HG02571 (cell line): ENCODE results near the gene COBL.

Experiments used
- ATAC-seq: cut with Tn5 transposase; IDR thresholded peaks from one replicate; pipeline ENCODE4 v1.9.1; 2021; ENCODE audit warnings: mild to moderate bottlenecking, moderate library complexity; ENCODE audit not compliant: unreplicated experiment

The COBL gene

DNA sequence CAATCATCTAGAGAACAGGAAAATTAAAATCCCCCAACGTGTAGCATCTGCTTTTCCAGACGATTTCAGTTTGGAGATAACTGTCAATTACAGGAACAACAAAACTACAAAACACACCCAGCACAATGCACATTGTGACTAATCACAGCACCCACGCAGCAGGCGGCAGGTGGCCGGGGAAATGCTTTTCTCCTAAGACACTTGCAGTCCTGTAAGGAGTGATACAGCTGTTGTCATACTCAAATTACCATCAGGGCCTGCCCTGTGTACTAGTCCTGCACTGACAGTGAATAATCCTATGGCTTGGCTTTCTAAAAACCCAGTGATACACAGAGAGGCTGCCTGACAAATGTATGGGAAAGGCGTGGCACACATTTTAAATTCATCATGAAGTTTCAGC, 37.8 kb downstream of the COBL start:
- ATAC-seq = no peak

DNA sequence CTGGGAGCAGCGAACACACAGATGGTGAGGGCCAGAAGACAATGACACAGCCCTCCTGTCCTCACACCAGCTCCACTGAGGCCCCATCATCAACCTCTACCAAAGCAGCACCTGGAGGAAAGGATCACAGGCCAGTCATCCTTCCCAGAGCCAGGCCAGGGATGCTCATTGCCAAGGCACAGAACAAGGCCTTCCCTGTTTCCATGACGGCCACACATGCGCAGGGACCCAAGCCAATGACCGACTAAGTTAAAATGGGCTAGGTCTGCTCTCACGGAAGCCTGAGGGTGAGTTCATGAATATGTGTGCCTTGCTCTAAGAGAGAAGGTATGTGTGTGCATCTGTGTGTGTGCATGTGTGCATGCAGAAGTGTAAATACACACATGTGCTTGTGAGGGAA, 39.6 kb downstream of the COBL start:
- no peak for ATAC-seq

DNA sequence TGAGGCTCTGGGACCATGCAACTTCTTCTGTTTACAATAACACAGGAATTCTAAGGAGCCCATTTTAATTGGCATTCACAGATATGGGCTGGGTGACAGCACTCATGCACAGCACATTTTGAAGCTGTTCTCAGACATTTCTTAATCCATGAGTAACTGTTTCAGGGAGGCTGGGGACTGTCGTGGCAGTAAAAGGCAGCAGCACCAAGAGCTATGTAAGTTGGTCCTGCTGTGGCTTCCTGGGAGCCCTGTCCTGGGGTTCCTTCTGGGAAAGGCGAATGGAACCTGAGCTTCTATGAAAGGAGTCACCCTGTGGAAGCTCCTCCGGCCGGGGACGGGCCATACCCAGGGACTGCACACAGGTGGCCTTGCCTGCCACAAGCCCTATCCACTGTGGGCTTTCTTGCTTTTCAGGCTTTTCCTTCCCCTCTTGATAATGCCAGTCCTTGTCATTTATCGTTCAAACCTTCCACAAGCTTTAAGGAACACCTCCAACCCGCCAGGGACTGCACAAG, 40.5 kb downstream of the COBL start:
- ATAC-seq = no peak

DNA sequence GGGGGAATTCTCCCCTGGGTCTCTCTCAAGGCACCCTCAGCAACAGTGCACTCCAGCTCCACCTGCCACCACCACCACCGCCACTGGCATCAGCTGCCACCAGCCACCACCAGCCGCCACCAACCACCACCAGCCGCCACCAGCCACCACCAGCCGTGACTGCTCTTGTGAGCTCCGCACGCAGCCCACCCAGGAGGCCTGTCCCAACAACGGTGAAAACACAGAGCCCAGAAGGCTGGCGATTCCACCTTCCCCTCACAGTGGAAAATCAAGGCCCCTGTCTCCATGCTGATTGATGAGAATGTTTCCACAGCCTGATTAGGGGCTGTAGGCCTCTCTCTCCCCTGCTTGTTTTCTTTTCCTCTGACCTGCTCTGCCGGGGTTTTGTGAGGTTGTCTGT, 41.1 kb downstream of the COBL start:
- no peak for ATAC-seq

DNA sequence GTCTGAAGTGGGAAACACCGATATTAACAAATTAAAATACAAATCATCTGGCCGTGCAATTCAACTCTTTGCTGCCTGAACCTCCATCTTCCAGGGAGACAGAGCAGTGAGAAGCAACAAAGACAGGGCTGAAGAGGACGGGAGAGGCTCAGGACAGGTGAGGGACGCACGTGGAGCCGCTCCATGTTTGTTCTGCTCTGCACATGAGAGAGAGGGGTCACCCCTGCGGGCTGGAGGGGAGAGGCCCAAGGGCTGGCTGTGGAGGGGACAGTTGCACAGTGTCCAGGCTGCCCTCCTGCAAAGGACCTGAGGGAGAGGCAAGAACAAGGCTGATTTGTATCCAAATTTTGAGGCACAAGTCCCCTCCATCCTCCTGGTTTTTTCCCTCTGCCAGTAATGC, 41.7 kb downstream of the COBL start:
- ATAC-seq = no peak

DNA sequence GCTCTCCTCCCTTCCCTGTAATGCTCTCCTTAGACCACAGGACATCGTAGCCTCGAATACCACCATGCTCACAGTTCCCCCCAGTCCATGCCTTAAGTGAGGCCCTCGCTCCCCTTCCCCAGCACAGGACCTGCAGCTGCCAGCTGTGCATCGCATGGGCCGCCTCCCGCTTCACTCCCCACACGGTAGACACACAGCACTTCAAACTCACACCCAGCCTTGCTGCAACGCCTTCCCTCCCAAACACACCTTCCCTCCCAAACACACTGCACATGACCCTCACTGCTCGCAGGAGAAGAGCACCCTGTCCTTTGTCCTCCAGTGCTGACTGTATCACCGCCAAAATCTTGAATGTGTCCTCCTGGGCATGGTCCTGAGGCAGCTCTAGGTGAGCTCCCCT, 42.6 kb downstream of the COBL start:
- ATAC-seq = no peak

DNA sequence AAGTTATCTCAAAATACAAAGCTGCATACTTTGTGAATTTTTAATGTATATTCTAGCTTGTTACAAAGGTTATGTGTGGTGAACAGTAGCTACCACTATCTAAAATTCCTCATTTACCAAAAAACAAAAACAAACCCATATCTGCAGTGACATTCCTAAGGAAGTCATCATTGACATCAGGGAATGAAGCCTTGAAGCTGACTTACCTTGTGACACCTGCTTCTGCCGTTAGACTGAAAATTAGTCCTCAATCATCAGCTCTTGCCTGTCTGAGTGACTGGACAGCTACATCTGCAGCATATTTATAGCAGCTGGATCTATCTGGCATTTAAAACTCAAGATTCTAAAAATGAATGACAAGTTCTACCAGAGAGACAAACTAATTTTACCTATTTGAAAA, 43.2 kb downstream of the COBL start:
- no peak for ATAC-seq

DNA sequence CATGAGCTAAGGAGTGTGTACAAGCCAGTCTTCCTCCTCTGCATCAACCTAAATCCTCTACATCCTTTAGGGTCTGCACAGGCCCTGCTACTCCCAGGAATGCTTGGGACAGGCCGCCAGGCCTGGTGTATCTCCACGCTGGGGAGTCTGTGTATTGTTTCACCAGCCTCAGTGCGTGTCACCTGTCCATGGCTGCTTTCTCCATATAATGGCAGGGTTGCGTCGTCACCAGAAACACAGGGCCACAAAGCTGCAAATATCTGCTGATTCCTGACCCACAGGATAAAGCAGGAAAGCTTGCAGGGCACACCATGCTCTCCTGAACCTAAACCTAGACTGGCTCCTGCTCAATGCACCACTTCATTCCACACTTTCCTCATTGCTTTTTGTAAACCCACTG, 45.6 kb downstream of the COBL start:
- no peak for ATAC-seq

DNA sequence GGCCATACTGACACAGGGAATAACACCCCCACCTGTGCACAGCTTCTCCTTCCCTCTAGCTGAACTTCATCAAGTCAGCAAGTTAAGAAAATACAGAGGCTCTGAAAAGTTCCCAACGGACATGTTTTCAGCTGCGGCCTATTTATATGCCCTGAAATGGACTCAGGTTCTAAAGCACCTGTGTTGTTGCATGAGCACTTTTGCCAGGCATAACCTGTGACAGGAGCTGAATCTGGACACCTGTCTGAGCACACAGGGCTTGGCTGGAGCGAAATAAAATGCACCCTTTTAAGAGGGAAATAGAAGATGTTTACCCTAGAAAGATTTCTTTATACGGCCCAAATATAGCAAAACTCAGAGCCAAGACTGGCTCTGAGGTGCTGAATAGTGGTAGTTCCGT, 46.7 kb downstream of the COBL start:
- no peak for ATAC-seq

DNA sequence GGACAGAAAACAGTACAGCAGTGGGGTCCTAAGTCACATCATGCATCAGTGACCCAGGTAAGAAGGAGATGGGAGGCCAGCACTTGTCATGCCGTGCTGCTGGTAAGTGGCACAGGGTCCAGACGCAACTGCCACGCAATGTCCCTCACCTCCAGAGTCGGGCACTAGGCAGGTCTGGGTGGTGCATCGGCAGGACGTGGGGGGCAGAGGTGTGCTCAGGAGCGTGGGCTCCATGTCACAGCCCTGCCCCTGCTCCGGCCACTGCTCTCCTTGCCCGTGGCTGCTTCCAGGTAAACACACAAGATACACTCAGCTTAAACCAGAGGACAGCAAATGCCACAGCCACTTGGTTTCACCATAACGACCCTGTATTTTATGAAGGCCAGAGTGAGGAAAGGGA, 47.3 kb downstream of the COBL start:
- ATAC-seq = no peak

DNA sequence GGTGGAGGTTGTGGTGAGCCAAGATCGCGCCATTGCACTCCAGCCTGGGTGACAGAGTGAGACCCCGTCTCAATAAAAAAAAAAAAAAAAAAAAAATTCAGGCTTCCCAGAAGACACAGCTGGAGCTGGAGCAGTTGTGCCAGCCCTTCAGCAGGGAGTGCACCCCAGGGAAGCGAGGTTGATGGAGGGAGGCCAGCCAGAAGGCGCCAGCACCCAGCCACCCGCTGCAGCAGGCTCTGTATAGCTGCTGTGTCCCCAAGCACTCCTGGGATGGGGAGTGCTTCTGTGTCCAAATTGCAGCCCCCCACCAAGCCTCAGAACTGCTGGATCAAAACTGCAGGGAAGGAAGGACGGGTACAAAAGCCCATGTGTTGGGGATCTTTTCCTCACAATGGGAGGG, 47.8 kb downstream of the COBL start:
- ATAC-seq = no peak

DNA sequence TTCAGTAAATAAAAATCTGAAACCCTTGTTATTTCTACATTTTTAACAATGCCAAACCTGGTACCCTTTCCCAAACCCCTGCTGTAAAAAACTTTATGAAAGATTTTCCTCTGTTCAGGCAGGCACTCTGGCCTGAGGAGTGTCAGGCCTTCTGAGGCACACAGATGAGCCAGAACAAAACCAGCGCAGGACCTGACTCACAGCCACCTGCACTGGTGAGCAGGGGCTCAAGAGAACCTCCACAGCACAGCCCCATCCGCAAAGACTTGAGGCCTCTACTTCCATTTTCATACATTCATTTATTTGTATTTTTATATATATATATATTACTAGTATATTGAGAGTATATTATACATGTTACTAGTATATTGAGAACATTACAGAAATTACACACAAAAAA, 49.4 kb downstream of the COBL start:
- ATAC-seq = no peak

DNA sequence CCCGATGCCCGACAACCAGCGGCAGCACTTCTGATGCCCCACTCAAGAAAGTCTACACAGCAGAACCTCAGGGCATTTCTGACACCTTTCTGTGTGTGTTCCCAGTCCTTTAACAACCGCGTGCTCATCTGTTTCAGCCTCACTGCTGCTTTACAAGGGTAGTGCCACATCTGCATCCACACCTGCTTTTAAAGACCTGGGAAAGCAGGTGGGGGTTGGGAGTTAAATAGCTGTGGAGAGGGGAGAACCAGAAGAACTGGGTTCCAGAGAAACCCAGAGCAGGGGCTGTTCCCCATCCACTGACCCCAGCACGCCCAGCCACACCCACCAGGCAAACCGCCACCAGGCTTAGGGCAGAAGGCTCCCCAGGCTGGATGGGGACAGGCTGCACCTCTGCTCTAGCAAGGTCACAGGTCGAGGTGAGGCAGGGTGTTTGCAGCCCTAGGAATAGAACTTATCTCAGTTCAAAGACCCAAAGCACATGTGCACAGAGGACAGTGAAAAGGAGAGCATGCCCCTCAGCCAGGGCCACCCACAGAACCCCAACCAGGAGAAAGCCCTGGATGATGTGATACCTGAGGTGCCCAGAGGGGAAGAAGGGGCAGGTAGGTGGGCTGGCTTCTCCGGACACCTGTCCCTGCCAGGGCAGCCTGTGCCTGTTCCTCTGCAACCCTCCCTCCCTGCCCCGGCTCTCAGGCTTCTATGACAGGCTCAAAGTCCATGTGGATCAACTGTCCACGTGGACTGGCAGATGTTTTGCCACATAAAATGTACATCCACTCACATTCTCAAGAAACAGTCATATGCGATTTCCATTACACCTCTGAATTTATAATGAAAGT, 51.3 kb downstream of the COBL start:
- no peak for ATAC-seq

DNA sequence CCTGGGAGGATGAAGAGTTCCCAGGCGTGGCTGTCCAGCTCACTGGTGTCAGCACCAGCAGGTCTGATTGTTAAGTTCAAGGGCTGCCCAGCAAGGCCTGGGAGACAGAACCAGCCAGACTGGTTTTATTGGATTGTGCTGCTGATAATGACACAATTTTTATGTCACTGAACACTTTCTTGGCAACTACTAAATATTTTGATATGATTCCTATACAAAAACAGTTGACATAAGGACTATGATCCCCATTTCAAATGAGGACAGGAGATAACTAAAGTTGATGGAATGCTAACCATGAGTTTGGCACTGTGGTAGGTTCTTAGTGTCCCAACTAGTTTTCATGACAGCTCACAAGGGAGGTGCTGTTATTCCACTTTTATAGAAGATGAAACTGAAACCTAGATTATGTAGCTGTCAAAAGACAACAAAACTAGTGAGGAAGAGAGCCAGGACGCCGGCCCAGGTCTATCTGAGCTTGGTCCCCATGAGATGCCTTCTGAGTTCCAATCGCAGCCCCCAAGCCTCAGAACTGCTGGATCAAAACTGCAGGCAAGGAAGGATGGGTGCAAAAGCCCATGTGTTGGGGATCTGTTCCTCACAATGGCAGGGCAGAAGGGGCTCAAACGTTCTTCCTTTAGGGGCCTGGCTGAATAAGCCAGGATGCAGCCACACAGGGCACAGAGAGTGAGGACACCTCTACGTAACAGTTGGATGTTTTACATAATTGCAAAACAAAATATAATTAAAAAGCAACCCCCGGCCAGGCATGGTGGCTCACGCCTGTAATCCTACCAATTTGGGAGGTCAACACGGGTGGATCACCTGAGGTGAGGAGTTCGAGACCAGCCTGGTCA, 52.8 kb downstream of the COBL start:
- no peak for ATAC-seq

DNA sequence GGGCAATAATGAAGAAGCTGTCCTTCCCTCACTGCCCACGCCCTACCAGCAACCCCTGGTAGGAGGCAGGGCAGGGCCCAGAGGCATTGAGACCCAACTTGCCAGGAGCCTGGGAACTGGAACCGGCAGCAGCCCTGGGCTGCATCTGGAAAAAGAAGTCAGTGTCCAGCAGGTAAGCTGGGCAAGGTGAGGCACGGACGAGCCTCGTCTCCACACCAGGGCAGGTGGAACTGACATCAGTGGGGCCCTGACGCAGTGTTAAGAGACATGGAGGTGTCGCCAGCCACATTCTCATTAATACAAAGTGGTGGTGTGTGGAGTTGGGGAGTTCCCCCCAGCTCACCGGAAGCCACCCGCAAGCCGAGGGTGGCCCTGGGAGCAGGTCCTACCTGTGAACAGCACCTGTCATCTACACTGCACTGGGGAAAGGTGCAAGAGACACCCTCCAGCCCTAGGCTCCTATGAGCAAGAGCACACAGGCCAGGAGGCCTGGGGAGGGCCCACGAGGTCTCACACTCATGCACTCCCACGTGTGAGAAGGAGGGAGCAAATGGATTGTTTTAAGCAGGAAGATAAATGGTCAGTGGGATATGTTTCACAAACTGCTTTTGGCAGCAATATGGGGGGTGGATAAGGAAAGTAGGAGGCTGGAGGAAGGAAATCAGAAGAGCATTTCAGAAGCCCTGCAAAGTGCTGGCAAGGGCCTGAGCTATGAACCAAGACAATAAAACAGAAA, 53.6 kb downstream of the COBL start:
- ATAC-seq = no peak

DNA sequence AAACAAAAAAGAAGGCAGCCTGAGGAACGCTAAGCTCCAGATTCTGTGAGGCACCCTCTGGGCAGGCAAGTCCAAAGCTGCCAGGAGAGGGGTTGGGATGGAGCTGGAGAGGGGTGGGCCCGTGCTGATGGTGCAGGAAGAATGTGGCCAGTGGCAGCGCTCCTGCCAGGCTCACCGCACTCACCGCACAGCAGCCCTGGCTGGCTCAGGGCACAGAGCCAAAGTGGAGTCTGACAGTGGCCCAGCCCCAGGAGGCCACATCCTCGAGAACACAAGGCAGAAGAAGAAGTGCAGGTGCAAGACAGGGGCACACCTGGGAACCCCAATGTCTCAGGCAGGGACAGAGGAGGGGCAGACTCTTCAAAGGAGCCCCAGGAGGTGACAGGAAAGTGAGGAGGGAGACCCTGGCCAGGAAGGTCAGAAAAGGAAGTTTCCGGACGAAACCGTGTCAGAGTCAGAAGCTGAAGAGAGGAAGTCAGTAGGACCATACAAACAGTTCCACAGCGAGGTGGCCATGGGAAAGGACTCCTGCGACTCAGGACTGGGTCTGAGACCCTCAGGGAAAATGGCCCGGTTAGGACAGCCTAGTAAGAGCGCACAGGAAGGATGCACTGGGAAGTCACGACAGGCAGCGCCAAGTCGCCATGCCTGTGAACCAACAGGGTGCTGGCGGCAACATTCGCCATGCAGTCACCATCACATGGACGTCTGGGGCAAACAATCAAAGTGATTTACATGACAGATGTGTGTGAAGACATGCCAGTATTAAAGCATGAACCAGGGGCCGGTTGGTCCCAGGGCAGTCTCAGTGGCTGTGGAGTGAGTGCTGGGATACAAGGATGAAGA, 54.4 kb downstream of the COBL start:
- ATAC-seq = no peak

DNA sequence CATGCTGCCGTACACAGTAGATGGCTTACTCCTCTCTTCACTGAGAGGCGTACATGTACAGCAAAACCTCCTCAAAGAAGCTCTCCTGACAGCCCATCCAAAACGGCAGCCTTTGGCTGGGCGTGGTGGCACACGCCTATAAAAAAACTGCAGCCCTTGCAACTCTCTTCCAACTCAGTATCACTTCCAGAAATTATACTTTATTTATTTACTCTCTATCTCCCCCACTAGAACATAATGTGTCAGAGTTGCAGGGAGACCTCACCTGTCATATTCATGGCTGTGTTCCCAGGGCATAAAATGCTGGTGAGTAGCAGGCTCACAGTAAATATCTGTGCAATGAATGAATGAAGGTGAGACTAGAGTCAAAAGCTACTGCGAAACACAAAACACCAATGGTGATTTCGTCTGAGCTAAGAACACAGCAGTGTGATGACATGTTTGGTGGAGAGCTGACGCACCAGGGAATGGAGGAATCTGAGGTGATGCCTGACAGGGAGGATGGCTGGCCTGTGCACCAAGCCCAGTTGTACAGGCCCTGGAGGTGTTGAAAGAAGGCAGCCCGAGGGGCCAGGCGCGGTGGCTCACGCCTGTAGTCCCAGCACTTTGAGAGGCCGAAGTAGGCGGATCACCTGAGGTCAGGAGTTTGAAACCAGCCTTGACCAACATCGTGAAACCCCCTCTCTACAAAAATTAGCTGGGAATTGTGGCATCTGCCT, 55.3 kb downstream of the COBL start:
- ATAC-seq = no peak

DNA sequence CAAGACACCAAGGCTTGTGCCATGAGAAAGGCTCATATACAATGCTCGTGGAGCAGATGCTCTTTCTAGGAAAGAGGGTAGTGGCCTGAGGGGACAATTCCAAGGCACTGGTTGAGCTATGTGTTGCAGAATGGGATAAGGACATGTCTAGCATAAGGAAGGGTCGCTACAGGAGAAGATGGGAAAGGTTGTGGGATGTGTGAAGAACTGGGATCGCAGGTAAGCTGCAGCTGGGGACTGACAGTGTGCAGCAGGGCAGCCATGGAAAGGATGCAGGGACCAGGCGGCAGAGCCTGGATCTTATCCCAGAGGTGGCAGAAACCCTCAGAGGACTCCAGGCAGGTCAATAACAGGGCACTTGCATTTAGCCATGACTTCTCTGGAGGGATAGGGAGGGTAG, 56.1 kb downstream of the COBL start:
- ATAC-seq = no peak

DNA sequence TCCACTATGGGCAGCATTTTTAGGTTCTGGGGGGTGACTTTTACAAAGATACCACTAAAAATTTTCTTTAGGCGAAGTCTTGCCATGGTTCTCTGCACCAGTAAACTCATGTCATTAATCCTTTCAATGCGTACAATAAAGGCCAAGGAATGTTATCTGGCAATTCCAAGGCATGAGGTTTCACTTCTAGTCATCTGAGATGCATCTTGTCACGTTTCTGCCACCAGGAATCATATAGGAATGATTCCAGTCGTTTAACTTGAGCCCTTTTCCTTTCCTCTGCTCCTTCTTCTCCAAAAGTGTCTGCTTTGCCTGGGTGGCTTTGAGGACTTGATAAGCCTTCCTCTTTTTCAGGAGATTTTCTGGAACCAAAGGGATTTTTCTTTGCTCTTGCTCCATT, 56.8 kb downstream of the COBL start:
- ATAC-seq = no peak

DNA sequence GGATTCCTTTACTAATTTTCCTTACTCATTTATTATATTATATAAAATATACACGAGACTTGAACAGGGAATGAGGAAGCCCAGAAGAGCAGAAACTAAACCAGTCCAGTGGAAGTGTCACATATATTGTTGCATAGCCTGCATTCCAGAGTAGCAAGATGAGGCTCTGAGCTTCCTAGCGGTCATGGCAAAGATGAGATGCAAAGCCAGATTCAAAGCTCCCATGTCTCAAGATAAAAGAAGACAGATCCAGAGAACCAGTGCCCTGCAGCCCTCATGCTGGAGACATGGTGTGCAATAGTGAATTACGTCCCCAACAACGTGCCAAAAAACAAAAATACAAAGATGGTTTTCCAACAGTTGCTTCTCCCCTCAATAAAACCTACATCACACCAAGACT, 59.7 kb downstream of the COBL start:
- no peak for ATAC-seq
